NCI-H460 (cell line): ENCODE data around the gene ADD3. TPM values are rescaled to one million over a fixed set of nuclear protein-coding genes. Genes with fewer than 3 reads are reported as not detected.
"Not testable (repeated sequence)": the region's sequence is repeated elsewhere in the genome, so short reads cannot be mapped to it uniquely, and the experiment has no call there.

Experiments used
- DNase-seq: peaks from one replicate; pipeline ENCODE4 v3.0.0-alpha.2; 2016; ENCODE audit warnings: low read depth; ENCODE audit errors: extremely low read depth
- total RNA-seq: library from RNA; depleted of rRNA; stranded (reverse); fragments of >200 nt; shearing (Covaris generic); gene quantifications from 2 replicates; pipeline ENCODE4 v1.2.3, GENCODE V29; 2014

ADD3 gene
- total RNA-seq, 1 experiment from 2014 or later, result 68.3 TPM

GRCh38 chr10:109975244-109976190 lies 32.3 kb upstream of the ADD3 start:
- DNase-seq, result no peak

- DNase-seq, result no peak
These were observed 31.1 kb upstream of the ADD3 start for GRCh38 chr10:109976681-109977080.

- no peak for DNase-seq
These were observed 30.4 kb upstream of the ADD3 start for GRCh38 chr10:109977382-109977806.

GRCh38 chr10:109978481-109978880 lies 29.3 kb upstream of the ADD3 start:
- DNase-seq, result peak; percentile 48

GRCh38 chr10:109979215-109979614 lies 28.6 kb upstream of the ADD3 start:
- DNase-seq, result no peak

GRCh38 chr10:109981650-109982049 lies 26.1 kb upstream of the ADD3 start:
- no peak for DNase-seq

GRCh38 chr10:109982123-109982522 lies 25.7 kb upstream of the ADD3 start:
- DNase-seq, result no peak

GRCh38 chr10:109982812-109983211 lies 25.0 kb upstream of the ADD3 start:
- DNase-seq, result no peak

- DNase-seq, result no peak
These were observed 23.8 kb upstream of the ADD3 start for GRCh38 chr10:109984013-109984412.

GRCh38 chr10:109985768-109986167 lies 22.0 kb upstream of the ADD3 start:
- not testable (repeated sequence) for DNase-seq

GRCh38 chr10:109987452-109988211 lies 20.2 kb upstream of the ADD3 start:
- no peak for DNase-seq

GRCh38 chr10:109988212-109988596 lies 19.6 kb upstream of the ADD3 start:
- no peak for DNase-seq

- DNase-seq, result no peak
These were observed 16.4 kb upstream of the ADD3 start for GRCh38 chr10:109991266-109991855.

- no peak for DNase-seq
These were observed 15.3 kb upstream of the ADD3 start for GRCh38 chr10:109992485-109992884.

- DNase-seq, result no peak
These were observed 14.0 kb upstream of the ADD3 start for GRCh38 chr10:109993551-109994330.

- no peak for DNase-seq
These were observed 12.8 kb upstream of the ADD3 start for GRCh38 chr10:109994711-109995577.

GRCh38 chr10:109995595-109995994 lies 12.2 kb upstream of the ADD3 start:
- no peak for DNase-seq

- no peak for DNase-seq
These were observed 11.6 kb upstream of the ADD3 start for GRCh38 chr10:109996225-109996624.

GRCh38 chr10:109996766-109997171 lies 11.0 kb upstream of the ADD3 start:
- DNase-seq, result no peak

- DNase-seq, result no peak
These were observed 10.6 kb upstream of the ADD3 start for GRCh38 chr10:109997233-109997632.
